Measurements from ENCODE around the gene THBS3.
A peak's percentile ranks its signal among the peaks of the same experiment; 100 is the strongest.

THBS3 gene

GRCh38 chr1:155175281-155175926 lies 32.3 kb downstream of the THBS3 start:
- TF ChIP-seq TAF1 (IDR thresholded peaks at IDR 0.05; ENCODE audit: low read depth), result no peak
- no peak for TF ChIP-seq ZBTB7A (IDR thresholded peaks at IDR 0.05; ENCODE audit: low read depth)
- no peak for TF ChIP-seq REST (IDR thresholded peaks at IDR 0.05; ENCODE audit: low read depth)
- TF ChIP-seq TCF12 (IDR thresholded peaks at IDR 0.05; ENCODE audit: low read depth), result no peak
- TF ChIP-seq RAD21 (IDR thresholded peaks at IDR 0.05; ENCODE audit: low read depth), result no peak
- TF ChIP-seq CEBPB (IDR thresholded peaks at IDR 0.05), result no peak
- TF ChIP-seq MAX (IDR thresholded peaks at IDR 0.05), result no peak
- no peak for TF ChIP-seq EGR1 (IDR thresholded peaks at IDR 0.05)
- TF ChIP-seq USF1 (IDR thresholded peaks at IDR 0.05), result no peak
- no peak for TF ChIP-seq TEAD4 (IDR thresholded peaks at IDR 0.05)
- TF ChIP-seq YY1 (IDR thresholded peaks at IDR 0.05; ENCODE audit: low read depth), result no peak
- no peak for TF ChIP-seq EP300 (IDR thresholded peaks at IDR 0.05; ENCODE audit: borderline replicate concordance)
- no peak for TF ChIP-seq CREB1 (IDR thresholded peaks at IDR 0.05; ENCODE audit: low read depth)
- no peak for TF ChIP-seq NFIC (IDR thresholded peaks at IDR 0.05)
- no peak for TF ChIP-seq FOXM1 (IDR thresholded peaks at IDR 0.05; ENCODE audit: borderline replicate concordance, low read depth)

- TF ChIP-seq FOXM1 (IDR thresholded peaks at IDR 0.05; ENCODE audit: borderline replicate concordance, low read depth) (no peak), EP300 (IDR thresholded peaks at IDR 0.05; ENCODE audit: borderline replicate concordance) (no peak), ZBTB7A (IDR thresholded peaks at IDR 0.05; ENCODE audit: low read depth) (peak; percentile 38; the same call in 1 of the 2 replicates), MAX (IDR thresholded peaks at IDR 0.05) (no peak)
Measured at GRCh38 chr1:155174324-155175280, 33.1 kb downstream of the THBS3 start.

- no peak for TF ChIP-seq TAF1 (IDR thresholded peaks at IDR 0.05; ENCODE audit: low read depth)
- peak; percentile 72 for TF ChIP-seq USF1 (IDR thresholded peaks at IDR 0.05)
- TF ChIP-seq ZBTB7A (IDR thresholded peaks at IDR 0.05; ENCODE audit: low read depth), result no peak
- peak; percentile 79 for TF ChIP-seq MAX (IDR thresholded peaks at IDR 0.05)
Measured at GRCh38 chr1:155173478-155174323, 34.0 kb downstream of the THBS3 start, which contains the start of gene TRIM46. Gene TRIM46, plus strand, starts transcription at chr1:155173849. Its CDS starts 118 bp downstream, at chr1:155173967.

GRCh38 chr1:155172732-155173477 lies 34.8 kb downstream of the THBS3 start, which contains the start of gene KRTCAP2:
Gene KRTCAP2, minus strand, starts transcription at chr1:155173304. Its CDS starts 80 bp downstream, at chr1:155173224.
- TF ChIP-seq MAX (IDR thresholded peaks at IDR 0.05) (no peak), NFIC (IDR thresholded peaks at IDR 0.05) (peak; percentile 23; the same call in 1 of the 2 replicates), YY1 (IDR thresholded peaks at IDR 0.05; ENCODE audit: low read depth) (peak; percentile 45; the same call in 1 of the 2 replicates), TCF12 (IDR thresholded peaks at IDR 0.05; ENCODE audit: low read depth) (no peak; the same call in none of the 2 replicates), USF1 (IDR thresholded peaks at IDR 0.05) (no peak), TEAD4 (IDR thresholded peaks at IDR 0.05) (no peak), EP300 (IDR thresholded peaks at IDR 0.05; ENCODE audit: borderline replicate concordance) (no peak; the same call in 1 of the 2 replicates), FOXM1 (IDR thresholded peaks at IDR 0.05; ENCODE audit: borderline replicate concordance, low read depth) (no peak), EGR1 (IDR thresholded peaks at IDR 0.05) (no peak), REST (IDR thresholded peaks at IDR 0.05; ENCODE audit: low read depth) (no peak), ZBTB7A (IDR thresholded peaks at IDR 0.05; ENCODE audit: low read depth) (peak; percentile 80), TAF1 (IDR thresholded peaks at IDR 0.05; ENCODE audit: low read depth) (peak; percentile 85), RAD21 (IDR thresholded peaks at IDR 0.05; ENCODE audit: low read depth) (peak; percentile 29; the same call in 1 of the 2 replicates), CEBPB (IDR thresholded peaks at IDR 0.05) (no peak), CREB1 (IDR thresholded peaks at IDR 0.05; ENCODE audit: low read depth) (0 out of 2 replicates have a peak, but pooled peaks have one; percentile 15)
